ENCODE measurements around the gene ASL. TPM values are rescaled to one million over a fixed set of nuclear protein-coding genes. Genes with fewer than 3 reads are reported as not detected.
A peak's percentile ranks its signal among the peaks of the same experiment; 100 is the strongest.

The ASL gene
- total RNA-seq, 1 donor from 2014 or later: 25.5 TPM

DNA sequence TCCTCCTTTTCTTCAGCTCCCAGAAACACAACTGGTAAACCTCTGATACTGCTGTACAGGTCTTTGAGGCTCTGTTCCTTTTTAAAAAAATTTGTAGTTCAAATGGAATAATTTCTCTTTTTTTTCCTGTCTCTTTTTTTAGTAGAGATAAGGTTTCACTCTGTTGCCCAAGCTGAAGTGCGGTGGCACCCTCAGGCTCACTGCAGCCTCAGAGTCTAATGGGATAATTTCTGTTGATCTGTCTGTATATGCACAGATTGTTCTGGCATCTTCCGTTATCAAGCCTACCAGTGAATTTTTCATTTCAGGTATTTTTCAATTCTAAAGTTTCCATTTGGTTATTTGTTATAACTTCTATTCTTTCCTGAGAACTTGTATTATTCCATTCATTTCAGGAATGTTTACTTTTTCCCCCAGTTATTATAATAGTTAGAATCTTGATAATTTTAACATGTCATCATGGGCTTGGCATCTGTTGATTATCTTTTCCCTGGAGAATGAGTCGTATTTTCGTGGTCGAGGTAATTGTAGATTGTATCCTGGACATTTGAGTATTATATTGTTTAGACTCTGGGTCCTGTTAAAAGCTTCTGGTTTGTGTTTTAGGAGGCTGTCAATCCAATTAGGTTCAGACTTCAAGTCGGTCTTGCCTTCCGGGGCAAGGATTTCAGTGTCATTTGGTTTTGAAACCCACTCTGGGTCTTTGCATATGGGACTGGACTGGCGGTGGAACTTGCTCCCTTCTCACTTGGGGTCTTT lies 63.6 kb downstream of the ASL start:
- no peak overlapping the region for H3K4me3 Mint-ChIP-seq (ENCODE audit: unreplicated experiment)
- no peaks in the 10 kb centered on the region for H3K27me3 Mint-ChIP-seq (ENCODE audit: low read depth)
- H3K9me3 Mint-ChIP-seq (ENCODE audit: low read depth): no peaks in the 10 kb centered on the region
- H3K27ac Mint-ChIP-seq (ENCODE audit: unreplicated experiment): peak overlapping the region; percentile 68
- no peak for DNase-seq (ENCODE audit: low spot score)
- TF ChIP-seq CTCF (IDR thresholded peaks at IDR 0.05): no peak
- H3K36me3 Mint-ChIP-seq (ENCODE audit: low read depth): peaks cover 20% of the 10 kb centered on the region
- H3K4me1 Mint-ChIP-seq (ENCODE audit: low read depth): peaks cover 25% of the 10 kb centered on the region

DNA sequence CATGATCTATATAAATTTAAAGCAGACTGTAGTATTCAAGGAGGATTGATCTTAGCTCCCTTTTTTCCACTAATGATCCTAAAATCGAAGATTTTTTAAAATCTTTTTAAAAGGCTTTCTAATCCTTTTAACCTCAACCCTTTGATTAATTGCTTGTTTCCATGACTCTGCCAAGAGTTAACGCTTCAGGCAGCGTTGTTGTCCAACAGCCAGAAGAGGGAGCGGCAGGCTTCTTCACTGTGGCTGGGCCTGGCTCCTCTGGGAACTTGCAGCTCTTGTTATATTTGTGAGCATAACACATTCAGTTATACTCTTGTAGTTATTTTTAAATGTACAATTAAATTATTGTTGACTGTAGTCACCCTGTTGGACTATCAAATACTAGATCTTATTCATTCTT lies 65.3 kb downstream of the ASL start:
- H3K4me3 Mint-ChIP-seq (ENCODE audit: unreplicated experiment): no peak overlapping the region
- H3K27me3 Mint-ChIP-seq (ENCODE audit: low read depth): no peaks in the 10 kb centered on the region
- peaks cover 23% of the 10 kb centered on the region for H3K36me3 Mint-ChIP-seq (ENCODE audit: low read depth)
- no peak overlapping the region for H3K27ac Mint-ChIP-seq (ENCODE audit: unreplicated experiment)
- DNase-seq (ENCODE audit: low spot score): no peak
- TF ChIP-seq CTCF (IDR thresholded peaks at IDR 0.05): peak; percentile 79
- peaks cover 28% of the 10 kb centered on the region for H3K4me1 Mint-ChIP-seq (ENCODE audit: low read depth)
- H3K9me3 Mint-ChIP-seq (ENCODE audit: low read depth): no peaks in the 10 kb centered on the region

DNA sequence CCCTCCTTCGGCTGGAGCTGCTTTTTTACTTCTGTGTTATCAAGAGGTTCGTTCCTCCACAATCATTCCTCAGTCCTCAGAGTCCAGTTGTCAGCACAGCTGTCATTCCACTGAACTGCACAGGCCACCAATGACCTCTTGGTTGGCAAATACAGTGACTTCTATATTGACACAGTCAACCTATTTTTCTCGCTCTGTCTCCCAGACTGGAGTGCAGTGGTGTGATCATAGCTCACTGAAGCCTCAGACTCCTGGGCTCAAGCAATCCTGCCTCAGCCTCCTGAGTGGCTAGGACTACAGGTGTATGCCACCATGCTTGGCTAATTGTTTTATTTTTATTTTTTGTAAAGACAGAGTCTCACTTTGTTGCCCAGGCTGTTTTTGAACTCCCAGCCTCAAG lies 66.7 kb downstream of the ASL start:
- no peaks in the 10 kb centered on the region for H3K9me3 Mint-ChIP-seq (ENCODE audit: low read depth)
- TF ChIP-seq CTCF (IDR thresholded peaks at IDR 0.05): no peak
- H3K4me3 Mint-ChIP-seq (ENCODE audit: unreplicated experiment): no peak overlapping the region
- DNase-seq (ENCODE audit: low spot score): no peak
- H3K27ac Mint-ChIP-seq (ENCODE audit: unreplicated experiment): no peak overlapping the region
- peaks cover 26% of the 10 kb centered on the region for H3K4me1 Mint-ChIP-seq (ENCODE audit: low read depth)
- no peaks in the 10 kb centered on the region for H3K27me3 Mint-ChIP-seq (ENCODE audit: low read depth)
- peaks cover 26% of the 10 kb centered on the region for H3K36me3 Mint-ChIP-seq (ENCODE audit: low read depth)

DNA sequence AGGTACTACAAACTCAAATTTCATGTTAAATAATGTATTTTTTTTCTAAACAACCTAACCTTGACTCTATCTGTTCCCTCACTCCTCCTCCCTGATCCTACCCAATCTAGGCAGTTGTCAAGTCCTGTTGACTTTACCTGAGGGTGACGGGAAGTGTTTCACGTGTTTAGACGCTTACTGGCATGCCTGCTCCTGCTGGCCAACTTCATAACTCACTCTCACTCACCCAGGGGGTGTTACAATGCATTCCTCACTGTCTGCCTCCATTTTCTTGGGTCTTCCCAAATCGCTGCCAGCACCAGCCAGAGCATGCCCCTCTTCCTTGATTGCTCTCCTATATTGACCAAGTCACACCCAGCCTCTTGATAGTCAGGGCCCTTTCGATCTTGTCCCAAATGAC lies 67.4 kb downstream of the ASL start:
- H3K4me1 Mint-ChIP-seq (ENCODE audit: low read depth): peaks cover 20% of the 10 kb centered on the region
- H3K9me3 Mint-ChIP-seq (ENCODE audit: low read depth): no peaks in the 10 kb centered on the region
- no peak for TF ChIP-seq CTCF (IDR thresholded peaks at IDR 0.05)
- H3K36me3 Mint-ChIP-seq (ENCODE audit: low read depth): peaks cover 26% of the 10 kb centered on the region
- no peaks in the 10 kb centered on the region for H3K27me3 Mint-ChIP-seq (ENCODE audit: low read depth)
- DNase-seq (ENCODE audit: low spot score): no peak
- no peak overlapping the region for H3K4me3 Mint-ChIP-seq (ENCODE audit: unreplicated experiment)
- H3K27ac Mint-ChIP-seq (ENCODE audit: unreplicated experiment): no peak overlapping the region

Other genes starting within 250 kb of the ASL start
- gene VKORC1L1, start 202.7 kb upstream of the ASL start, total RNA-seq: 29.2 to 32.5 TPM (median 31.8 TPM) in 3 replicates
- 27.3 to 33.9 TPM (median 29.9 TPM) in 3 replicates for gene GUSB, start 93.6 kb upstream of the ASL start, total RNA-seq
- 22.8 to 24.2 TPM (median 23.3 TPM) in 3 replicates for gene CRCP, start 39.0 kb downstream of the ASL start, total RNA-seq
- 28.0 to 36.5 TPM (median 30.0 TPM) in 3 replicates for gene TPST1, start 129.5 kb downstream of the ASL start, total RNA-seq

Measured in chondrocyte (in vitro differentiated cells).